K562 (cell line): ENCODE measurements around the gene S100A9.
"Not testable (repeated sequence)": the region's sequence is repeated elsewhere in the genome, so short reads cannot be mapped to it uniquely, and the experiment has no call there.

ENCODE experiments used
- ERF ChIP-seq: fragments of 450-650 bp; formaldehyde crosslinking; IDR thresholded peaks from 2 replicates; pipeline ENCODE4 v1.4.0; 2020; ENCODE audit warnings: mild to moderate bottlenecking, mixed read lengths
- MEF2D ChIP-seq: conservative IDR thresholded peaks from 2 replicates; pipeline ENCODE4 v1.6.1; 2016; ENCODE audit warnings: low read depth, missing genetic modification characterization, missing compliant biosample characterization
- PHF20 ChIP-seq: fragments of 450-650 bp; IDR thresholded peaks from 2 replicates; pipeline ENCODE4 v1.6.1; 2018; ENCODE audit not compliant: partially characterized antibody
- POLR2A ChIP-seq: fragments of 450-650 bp; conservative IDR thresholded peaks from 2 replicates; pipeline ENCODE4 v1.6.1; 2016
- SIRT6 ChIP-seq: IDR thresholded peaks from one replicate; pipeline ENCODE4 v1.6.1; 2012; ENCODE audit warnings: low read depth, mild to moderate bottlenecking, control low read depth, inconsistent platforms, low read length, moderate library complexity
- TBP ChIP-seq: optimal IDR thresholded peaks from 2 replicates; pipeline ENCODE3; 2011; ENCODE audit warnings: low read depth, low read length, improper control_type of control experiment
- TCF7L2 ChIP-seq: fragments of 150-350 bp; IDR thresholded peaks from 2 replicates; pipeline ENCODE4 v1.6.1; 2016; ENCODE audit warnings: low read depth, mild to moderate bottlenecking, low read length, moderate library complexity
- ZNF408 ChIP-seq: fragments of 250-450 bp; sonication (Bioruptor Pico); IDR thresholded peaks from 2 replicates; pipeline ENCODE4 v1.4.0; 2020; ENCODE audit warnings: low read depth, mild to moderate bottlenecking, moderate library complexity
- ZZZ3 ChIP-seq: fragments of 450-650 bp; IDR thresholded peaks from 2 replicates; pipeline ENCODE4 v1.6.1; 2016; ENCODE audit warnings: antibody characterized with exemption, mild to moderate bottlenecking, moderate library complexity
- TF ChIP-seq, protein P1 (sequence below), 3 experiments: IDR thresholded peaks in 2 of 3; conservative IDR thresholded peaks in 1 of 3; 2 replicates each; pipeline ENCODE4 v1.5.1; 2011 to 2012; ENCODE audit warnings: low read length in 3 of 3, mild to moderate bottlenecking in 3 of 3, control low read depth in 2 of 3, improper control_type of control experiment in 1 of 3, inconsistent platforms in 1 of 3, low read depth in 1 of 3, mixed read lengths in 1 of 3, moderate library complexity in 1 of 3; ENCODE audit not compliant: insufficient read depth in 2 of 3
- TF ChIP-seq, protein P2 (sequence below), 2 experiments: fragments of 450-650 bp; formaldehyde crosslinking in 1 of 2; IDR thresholded peaks; 2 replicates each; pipeline versions ENCODE4 v1.4.0 to v1.6.1; 2014 to 2020; ENCODE audit warnings: mild to moderate bottlenecking in 2 of 2, borderline replicate concordance in 1 of 2, low read depth in 1 of 2
- TF ChIP-seq, protein P3 (sequence below), 2 experiments: fragments of 450-650 bp in 1 of 2; sonication (generic) in 1 of 2; formaldehyde crosslinking in 1 of 2; IDR thresholded peaks; 2 replicates each; pipeline versions ENCODE4 v1.7.1 to v1.9.0; 2016 to 2022; ENCODE audit warnings: inconsistent platforms in 1 of 2, mild to moderate bottlenecking in 1 of 2, missing genetic modification reagents in 1 of 2

DNA sequence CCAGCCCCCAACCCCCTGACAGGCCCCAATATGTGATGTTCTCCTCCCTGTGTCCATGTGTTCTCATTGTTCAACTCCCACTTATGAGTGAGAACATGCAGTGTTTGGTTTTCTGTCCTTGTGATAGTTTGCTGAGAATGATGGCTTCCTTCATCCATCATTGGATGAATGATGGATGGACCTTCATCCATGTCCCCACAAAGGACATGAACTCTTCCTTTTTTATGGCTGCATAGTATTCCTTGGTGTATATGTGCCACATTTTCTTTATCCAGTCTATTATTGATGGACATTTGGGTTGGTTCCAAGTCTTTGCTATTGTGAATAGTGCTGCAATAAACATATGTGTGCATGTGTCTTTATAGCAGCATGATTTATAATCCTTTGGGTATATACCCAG is 43.3 kb upstream of the S100A9 start:
- TF ChIP-seq, protein P1, sequence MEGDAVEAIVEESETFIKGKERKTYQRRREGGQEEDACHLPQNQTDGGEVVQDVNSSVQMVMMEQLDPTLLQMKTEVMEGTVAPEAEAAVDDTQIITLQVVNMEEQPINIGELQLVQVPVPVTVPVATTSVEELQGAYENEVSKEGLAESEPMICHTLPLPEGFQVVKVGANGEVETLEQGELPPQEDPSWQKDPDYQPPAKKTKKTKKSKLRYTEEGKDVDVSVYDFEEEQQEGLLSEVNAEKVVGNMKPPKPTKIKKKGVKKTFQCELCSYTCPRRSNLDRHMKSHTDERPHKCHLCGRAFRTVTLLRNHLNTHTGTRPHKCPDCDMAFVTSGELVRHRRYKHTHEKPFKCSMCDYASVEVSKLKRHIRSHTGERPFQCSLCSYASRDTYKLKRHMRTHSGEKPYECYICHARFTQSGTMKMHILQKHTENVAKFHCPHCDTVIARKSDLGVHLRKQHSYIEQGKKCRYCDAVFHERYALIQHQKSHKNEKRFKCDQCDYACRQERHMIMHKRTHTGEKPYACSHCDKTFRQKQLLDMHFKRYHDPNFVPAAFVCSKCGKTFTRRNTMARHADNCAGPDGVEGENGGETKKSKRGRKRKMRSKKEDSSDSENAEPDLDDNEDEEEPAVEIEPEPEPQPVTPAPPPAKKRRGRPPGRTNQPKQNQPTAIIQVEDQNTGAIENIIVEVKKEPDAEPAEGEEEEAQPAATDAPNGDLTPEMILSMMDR (IDR thresholded peaks at IDR 0.05 in 2 of 3, conservative IDR thresholded peaks at IDR 0.05 in 1 of 3; ENCODE audit: insufficient read depth in 2 of 3, low read depth in 1 of 3, low read length in 3 of 3): not testable (repeated sequence)
- not testable (repeated sequence) for TF ChIP-seq ZNF408 (CRISPR knock-in tag); TBP; ERF (CRISPR knock-in tag); SIRT6; POLR2A; ZZZ3; PHF20; TCF7L2; MEF2D
- TF ChIP-seq, protein P2, sequence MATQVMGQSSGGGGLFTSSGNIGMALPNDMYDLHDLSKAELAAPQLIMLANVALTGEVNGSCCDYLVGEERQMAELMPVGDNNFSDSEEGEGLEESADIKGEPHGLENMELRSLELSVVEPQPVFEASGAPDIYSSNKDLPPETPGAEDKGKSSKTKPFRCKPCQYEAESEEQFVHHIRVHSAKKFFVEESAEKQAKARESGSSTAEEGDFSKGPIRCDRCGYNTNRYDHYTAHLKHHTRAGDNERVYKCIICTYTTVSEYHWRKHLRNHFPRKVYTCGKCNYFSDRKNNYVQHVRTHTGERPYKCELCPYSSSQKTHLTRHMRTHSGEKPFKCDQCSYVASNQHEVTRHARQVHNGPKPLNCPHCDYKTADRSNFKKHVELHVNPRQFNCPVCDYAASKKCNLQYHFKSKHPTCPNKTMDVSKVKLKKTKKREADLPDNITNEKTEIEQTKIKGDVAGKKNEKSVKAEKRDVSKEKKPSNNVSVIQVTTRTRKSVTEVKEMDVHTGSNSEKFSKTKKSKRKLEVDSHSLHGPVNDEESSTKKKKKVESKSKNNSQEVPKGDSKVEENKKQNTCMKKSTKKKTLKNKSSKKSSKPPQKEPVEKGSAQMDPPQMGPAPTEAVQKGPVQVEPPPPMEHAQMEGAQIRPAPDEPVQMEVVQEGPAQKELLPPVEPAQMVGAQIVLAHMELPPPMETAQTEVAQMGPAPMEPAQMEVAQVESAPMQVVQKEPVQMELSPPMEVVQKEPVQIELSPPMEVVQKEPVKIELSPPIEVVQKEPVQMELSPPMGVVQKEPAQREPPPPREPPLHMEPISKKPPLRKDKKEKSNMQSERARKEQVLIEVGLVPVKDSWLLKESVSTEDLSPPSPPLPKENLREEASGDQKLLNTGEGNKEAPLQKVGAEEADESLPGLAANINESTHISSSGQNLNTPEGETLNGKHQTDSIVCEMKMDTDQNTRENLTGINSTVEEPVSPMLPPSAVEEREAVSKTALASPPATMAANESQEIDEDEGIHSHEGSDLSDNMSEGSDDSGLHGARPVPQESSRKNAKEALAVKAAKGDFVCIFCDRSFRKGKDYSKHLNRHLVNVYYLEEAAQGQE (IDR thresholded peaks at IDR 0.05; ENCODE audit: borderline replicate concordance): not testable (repeated sequence)
- TF ChIP-seq, protein P2 (CRISPR knock-in tag; IDR thresholded peaks at IDR 0.05; ENCODE audit: low read depth): not testable (repeated sequence)
- TF ChIP-seq, protein P3, sequence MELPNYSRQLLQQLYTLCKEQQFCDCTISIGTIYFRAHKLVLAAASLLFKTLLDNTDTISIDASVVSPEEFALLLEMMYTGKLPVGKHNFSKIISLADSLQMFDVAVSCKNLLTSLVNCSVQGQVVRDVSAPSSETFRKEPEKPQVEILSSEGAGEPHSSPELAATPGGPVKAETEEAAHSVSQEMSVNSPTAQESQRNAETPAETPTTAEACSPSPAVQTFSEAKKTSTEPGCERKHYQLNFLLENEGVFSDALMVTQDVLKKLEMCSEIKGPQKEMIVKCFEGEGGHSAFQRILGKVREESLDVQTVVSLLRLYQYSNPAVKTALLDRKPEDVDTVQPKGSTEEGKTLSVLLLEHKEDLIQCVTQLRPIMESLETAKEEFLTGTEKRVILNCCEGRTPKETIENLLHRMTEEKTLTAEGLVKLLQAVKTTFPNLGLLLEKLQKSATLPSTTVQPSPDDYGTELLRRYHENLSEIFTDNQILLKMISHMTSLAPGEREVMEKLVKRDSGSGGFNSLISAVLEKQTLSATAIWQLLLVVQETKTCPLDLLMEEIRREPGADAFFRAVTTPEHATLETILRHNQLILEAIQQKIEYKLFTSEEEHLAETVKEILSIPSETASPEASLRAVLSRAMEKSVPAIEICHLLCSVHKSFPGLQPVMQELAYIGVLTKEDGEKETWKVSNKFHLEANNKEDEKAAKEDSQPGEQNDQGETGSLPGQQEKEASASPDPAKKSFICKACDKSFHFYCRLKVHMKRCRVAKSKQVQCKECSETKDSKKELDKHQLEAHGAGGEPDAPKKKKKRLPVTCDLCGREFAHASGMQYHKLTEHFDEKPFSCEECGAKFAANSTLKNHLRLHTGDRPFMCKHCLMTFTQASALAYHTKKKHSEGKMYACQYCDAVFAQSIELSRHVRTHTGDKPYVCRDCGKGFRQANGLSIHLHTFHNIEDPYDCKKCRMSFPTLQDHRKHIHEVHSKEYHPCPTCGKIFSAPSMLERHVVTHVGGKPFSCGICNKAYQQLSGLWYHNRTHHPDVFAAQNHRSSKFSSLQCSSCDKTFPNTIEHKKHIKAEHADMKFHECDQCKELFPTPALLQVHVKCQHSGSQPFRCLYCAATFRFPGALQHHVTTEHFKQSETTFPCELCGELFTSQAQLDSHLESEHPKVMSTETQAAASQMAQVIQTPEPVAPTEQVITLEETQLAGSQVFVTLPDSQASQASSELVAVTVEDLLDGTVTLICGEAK (IDR thresholded peaks at IDR 0.05): not testable (repeated sequence)
- TF ChIP-seq, protein P3 (CRISPR knock-in tag; IDR thresholded peaks at IDR 0.05): not testable (repeated sequence)
